Ovary (tissue), 9 donors: Measurements from ENCODE around the gene SNX21. TPM values are rescaled to one million over a fixed set of nuclear protein-coding genes. Genes with fewer than 3 reads are reported as not detected.

Experiments
- DNase-seq, 5 donors: peaks; one replicate each; pipeline ENCODE4 v3.0.0-alpha.2; 2019 to 2020
- H3K27ac ChIP-seq, 2 donors: fragments of 200-600 bp; one replicate each; pipeline versions ENCODE4 v1.5.1 to v1.8.0; 2019 to 2022
- H3K27me3 ChIP-seq: fragments of 200-600 bp; one replicate; pipeline ENCODE4 v1.8.0; 2022
- H3K36me3 ChIP-seq: fragments of 200-600 bp; sonication (generic); one replicate; pipeline ENCODE4 v1.5.1; 2019
- H3K4me1 ChIP-seq: one replicate; pipeline ENCODE4 v1.8.1; 2013; ENCODE audit warnings: mild to moderate bottlenecking, moderate library complexity; ENCODE audit not compliant: insufficient read depth
- H3K4me3 ChIP-seq: fragments of 200-600 bp; sonication (generic); one replicate; pipeline ENCODE4 v1.5.1; 2017
- H3K9me3 ChIP-seq, 2 donors: fragments of 200-600 bp in 1 of 2; sonication (generic) in 1 of 2; one replicate each; pipeline versions ENCODE4 v1.5.1 to v1.8.1; 2013 to 2019; ENCODE audit warnings: mild to moderate bottlenecking in 1 of 2, moderate library complexity in 1 of 2
- EP300 ChIP-seq: sonication (generic); formaldehyde crosslinking; IDR thresholded peaks from one replicate; pipeline ENCODE4 v1.6.1; 2017; ENCODE audit warnings: antibody characterized with exemption
- POLR2A ChIP-seq: fragments of 450-650 bp; IDR thresholded peaks from one replicate; pipeline ENCODE4 v1.6.1; 2017; ENCODE audit warnings: antibody characterized with exemption, mild to moderate bottlenecking, moderate library complexity
- WGBS, 3 donors: extraction: QIAGEN DNeasy Blood & Tissue Kit in 1 of 3; methylation state at CpG; one replicate each; pipeline versions ENCODE4 v1.1.5 to v1.1.7; 2013 to 2017; 5-methylcytosine and 5-hydroxymethylcytosine counted together
- intact Hi-C, 4 donors: fragments of 100-400 bp; cut with DNase I; formaldehyde crosslinking; loops; one replicate each; pipeline versions ENCODE4 v1.11.0 to v1.15.1; 2022 to 2023
- polyA plus RNA-seq, 2 donors: library from polyadenylated mRNA; stranded (reverse); fragments of 200-250 nt in 1 of 2; fragments of 350-450 nt in 1 of 2; fragmentation: Illumina TruSeq in 1 of 2; extraction: RNeasy Lipid Tissue Mini Kit (QIAGEN cat#74804) in 1 of 2; gene quantifications; one replicate each; pipeline ENCODE4 v1.2.3, GENCODE V29; 2013 to 2014
- total RNA-seq, 7 donors: library from RNA; depleted of rRNA in 2 of 7; stranded (reverse); fragments of >200 nt in 2 of 7; fragmentation: NEBNext Ultra II Directional in 3 of 7; extraction: Animal tissue kit (Norgen Biotek cat#: 25700) in 3 of 7; gene quantifications; one replicate each; pipeline versions ENCODE4 v1.1.0 to v1.2.4, GENCODE V29; 2016 to 2023
- TF ChIP-seq, protein P1 (sequence below), 3 donors: fragments of 450-650 bp in 2 of 3; fragments of 200-600 bp in 1 of 3; IDR thresholded peaks; one replicate each; pipeline versions ENCODE4 v1.5.1 to v1.8.0; 2016 to 2022; ENCODE audit warnings: antibody characterized with exemption in 3 of 3, mild to moderate bottlenecking in 1 of 3
- donor health status: DM: no; HTN: no; CAD: no; lungs with moderate emphysema.
- donor health status: DM: no; HTN: no; CAD: no.
- donor health status: Bipolar disorder and iron deficiency.
- donor health status: DM: yes; HTN: yes; CAD: no.
- donor health status: DM: no; HTN: no; CAD: no.
- donor health status: DM: yes; HTN: yes; CAD: no.

The SNX21 gene
- total and polyA plus RNA-seq, 9 donors = 18.2 to 90.1 (median 68.9) TPM

DNA sequence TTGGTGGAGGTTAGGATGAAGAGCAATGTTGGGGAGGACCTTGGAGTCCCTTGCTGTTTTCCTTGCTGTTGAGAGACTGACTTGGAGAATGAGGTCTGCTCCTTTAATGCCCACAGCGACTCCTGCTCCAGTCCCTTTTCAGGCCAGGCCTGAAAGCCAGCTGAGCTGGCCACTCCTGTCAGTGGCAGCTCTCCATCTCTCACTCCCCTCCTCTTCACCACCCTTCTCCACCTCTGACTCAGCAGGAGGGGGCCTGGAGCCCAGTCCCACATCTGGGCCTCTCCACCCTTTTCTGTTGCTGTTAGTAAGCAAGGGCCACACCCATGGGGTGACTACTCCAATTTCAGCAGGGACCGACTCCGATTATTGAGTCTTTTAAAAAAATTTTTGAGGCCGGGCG, 2.2 kb downstream of the SNX21 start:
- intact Hi-C loops = loop anchor here in 1 of 4 donors (1.0 kb wide), 1 partner anchor 98 kb away; the partner anchor contains the start of gene PCIF1
- TF ChIP-seq, protein P1, sequence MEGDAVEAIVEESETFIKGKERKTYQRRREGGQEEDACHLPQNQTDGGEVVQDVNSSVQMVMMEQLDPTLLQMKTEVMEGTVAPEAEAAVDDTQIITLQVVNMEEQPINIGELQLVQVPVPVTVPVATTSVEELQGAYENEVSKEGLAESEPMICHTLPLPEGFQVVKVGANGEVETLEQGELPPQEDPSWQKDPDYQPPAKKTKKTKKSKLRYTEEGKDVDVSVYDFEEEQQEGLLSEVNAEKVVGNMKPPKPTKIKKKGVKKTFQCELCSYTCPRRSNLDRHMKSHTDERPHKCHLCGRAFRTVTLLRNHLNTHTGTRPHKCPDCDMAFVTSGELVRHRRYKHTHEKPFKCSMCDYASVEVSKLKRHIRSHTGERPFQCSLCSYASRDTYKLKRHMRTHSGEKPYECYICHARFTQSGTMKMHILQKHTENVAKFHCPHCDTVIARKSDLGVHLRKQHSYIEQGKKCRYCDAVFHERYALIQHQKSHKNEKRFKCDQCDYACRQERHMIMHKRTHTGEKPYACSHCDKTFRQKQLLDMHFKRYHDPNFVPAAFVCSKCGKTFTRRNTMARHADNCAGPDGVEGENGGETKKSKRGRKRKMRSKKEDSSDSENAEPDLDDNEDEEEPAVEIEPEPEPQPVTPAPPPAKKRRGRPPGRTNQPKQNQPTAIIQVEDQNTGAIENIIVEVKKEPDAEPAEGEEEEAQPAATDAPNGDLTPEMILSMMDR (IDR thresholded peaks at IDR 0.05) = no peak
- TF ChIP-seq POLR2A = no peak
- peak overlapping the region; percentile 66 for H3K4me3 ChIP-seq
- H3K27me3 ChIP-seq = no peaks in the 10 kb centered on the region
- no peaks in the 10 kb centered on the region for H3K9me3 ChIP-seq
- no peaks in the 10 kb centered on the region for H3K36me3 ChIP-seq
- H3K27ac ChIP-seq = peak overlapping the region in 1 of 2 donors; percentile 97
- peaks cover 22% of the 10 kb centered on the region for H3K4me1 ChIP-seq
- 60 to 64% (median 62%) methylated on average over 5 of the region's 5 CpGs for WGBS, 3 donors
- DNase-seq = peak in 1 of 5 donors; percentile 63

DNA sequence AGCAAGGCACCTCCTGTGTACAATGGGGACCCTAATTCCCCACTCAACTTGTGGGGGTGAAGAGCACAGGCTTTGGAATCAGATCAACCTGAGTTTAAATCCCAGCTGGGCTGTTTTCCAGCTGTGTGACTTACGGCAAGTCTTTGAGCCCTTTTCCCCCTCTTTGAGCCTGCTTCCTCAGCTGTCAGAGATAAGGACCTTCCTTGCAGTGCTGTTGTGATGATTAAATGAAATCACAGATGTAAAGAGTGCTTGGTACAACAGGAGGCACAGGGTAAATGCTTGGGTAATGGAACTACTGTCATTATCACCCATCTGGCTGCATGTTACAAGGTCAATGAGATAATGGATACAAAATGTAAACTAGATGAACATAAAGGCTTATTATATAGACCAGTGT, 3.2 kb downstream of the SNX21 start:
- intact Hi-C loops = loop anchor here in 1 of 4 donors (1.0 kb wide), 1 partner anchor 97 kb away; the partner anchor contains the start of gene PCIF1
- H3K4me3 ChIP-seq = no peak overlapping the region
- no peak for DNase-seq
- WGBS, 3 donors = 5 to 14% (median 9%) methylated on average over 1 of the region's 1 CpG
- H3K36me3 ChIP-seq = no peaks in the 10 kb centered on the region
- peaks cover 23% of the 10 kb centered on the region for H3K4me1 ChIP-seq
- no peaks in the 10 kb centered on the region for H3K9me3 ChIP-seq
- no peak overlapping the region for H3K27ac ChIP-seq
- no peak for TF ChIP-seq EP300
- TF ChIP-seq, protein P1 (IDR thresholded peaks at IDR 0.05) = no peak
- no peak for TF ChIP-seq POLR2A
- H3K27me3 ChIP-seq = no peaks in the 10 kb centered on the region

DNA sequence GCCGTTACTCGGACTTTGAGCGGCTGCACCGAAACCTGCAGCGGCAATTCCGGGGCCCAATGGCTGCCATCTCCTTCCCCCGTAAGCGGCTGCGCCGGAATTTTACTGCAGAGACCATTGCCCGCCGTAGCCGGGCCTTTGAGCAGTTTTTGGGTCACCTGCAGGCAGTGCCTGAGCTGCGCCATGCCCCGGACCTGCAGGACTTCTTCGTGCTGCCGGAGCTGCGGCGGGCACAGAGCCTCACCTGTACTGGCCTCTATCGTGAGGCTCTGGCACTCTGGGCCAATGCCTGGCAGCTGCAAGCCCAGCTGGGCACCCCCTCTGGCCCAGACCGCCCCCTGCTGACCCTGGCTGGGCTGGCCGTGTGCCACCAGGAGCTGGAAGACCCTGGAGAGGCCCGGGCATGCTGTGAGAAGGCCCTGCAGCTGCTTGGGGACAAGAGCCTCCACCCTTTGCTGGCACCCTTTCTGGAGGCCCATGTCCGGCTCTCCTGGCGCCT, 7.2 kb downstream of the SNX21 start:
- intact Hi-C loops = loop anchor here in 1 of 4 donors (5.0 kb wide), 1 partner anchor 47 kb away; the partner anchor contains the start of gene SPATA25
- no peaks in the 10 kb centered on the region for H3K27me3 ChIP-seq
- TF ChIP-seq EP300 (no peak), POLR2A (no peak)
- TF ChIP-seq, protein P1 (IDR thresholded peaks at IDR 0.05) = no peak
- no peaks in the 10 kb centered on the region for H3K36me3 ChIP-seq
- H3K4me1 ChIP-seq = peaks cover 12% of the 10 kb centered on the region
- WGBS, 3 donors = 82 to 86% (median 84%) methylated on average over 18 to 25 of the region's 25 CpGs
- DNase-seq = peak in 1 of 5 donors; percentile 47
- H3K27ac ChIP-seq = no peak overlapping the region
- no peak overlapping the region for H3K4me3 ChIP-seq
- H3K9me3 ChIP-seq = no peaks in the 10 kb centered on the region

DNA sequence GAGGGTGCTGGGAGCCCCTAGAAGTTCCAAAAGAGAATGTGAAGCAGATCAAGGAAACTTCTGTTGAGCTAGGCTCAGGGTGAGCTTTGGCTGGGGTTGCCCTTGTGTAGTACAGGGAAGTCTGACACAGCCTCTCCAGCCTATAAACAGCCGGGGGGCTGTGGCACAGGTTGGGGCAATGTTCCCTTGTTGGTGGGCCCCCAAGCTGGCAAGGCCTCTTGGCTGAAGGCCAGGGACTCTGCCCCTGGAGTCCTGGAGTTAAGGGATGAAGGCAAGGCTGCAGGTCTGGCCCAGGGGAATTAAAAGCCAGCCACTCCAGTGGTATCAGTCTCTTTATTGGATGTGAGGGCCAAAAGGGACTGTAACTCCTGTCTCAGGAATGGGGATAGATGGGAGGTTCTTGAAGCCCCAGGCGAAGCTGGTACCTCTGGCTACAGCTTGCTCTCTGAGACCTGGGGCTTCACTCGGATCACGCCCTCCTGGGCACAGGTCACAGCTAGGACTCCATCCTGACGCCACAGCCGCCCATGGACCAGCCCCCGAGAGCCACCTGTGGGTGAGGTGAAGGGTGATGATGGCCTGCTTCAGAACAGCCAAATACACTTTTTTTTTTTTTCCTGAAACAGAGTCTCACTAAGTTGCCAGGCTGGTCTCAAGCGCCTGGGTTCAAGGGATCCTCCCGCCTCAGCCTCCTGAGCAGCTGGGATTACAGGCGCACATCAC, 8.0 kb downstream of the SNX21 start:
- Histone ChIP-seq H3K27me3 (no peaks in the 10 kb centered on the region), H3K4me3 (no peak overlapping the region), H3K4me1 (peaks cover 9% of the 10 kb centered on the region), H3K9me3 (no peaks in the 10 kb centered on the region), H3K27ac (peak overlapping the region; percentile 28 to 62), H3K36me3 (no peaks in the 10 kb centered on the region)
- TF ChIP-seq, protein P1 (IDR thresholded peaks at IDR 0.05) = no peak
- TF ChIP-seq EP300 (no peak), POLR2A (no peak)
- intact Hi-C loops = loop anchor here in 1 of 4 donors (5.0 kb wide), 1 partner anchor 46 kb away; the partner anchor contains the start of gene SPATA25
- WGBS, 3 donors = 85 to 93% (median 88%) methylated on average over 10 of the region's 10 CpGs
- peak in 1 of 5 donors; percentile 52 for DNase-seq
